Limb (tissue), 2 donors: ENCODE data around the gene HEXIM1.
A peak's percentile ranks its signal among the peaks of the same experiment; 100 is the strongest.

Source experiments
- DNase-seq, 2 donors: peaks; one replicate each; pipeline ENCODE4 v3.0.0-alpha.2; 2016; ENCODE audit errors: extremely low spot score in 2 of 2

HEXIM1 gene

GRCh38 chr17:45146592-45146889 is 1.7 kb upstream of the HEXIM1 start:
- no peak for DNase-seq

GRCh38 chr17:45146890-45147580 is 1.2 kb upstream of the HEXIM1 start:
- peak in 1 of 2 donors; percentile 84 for DNase-seq

- DNase-seq: peak; percentile 91 to 97
Measured at GRCh38 chr17:45147581-45148182, 593 bp upstream of the HEXIM1 start.

- peak; percentile 91 to 93 for DNase-seq
Measured at GRCh38 chr17:45149037-45149668, 878 bp downstream of the HEXIM1 start.

DNA sequence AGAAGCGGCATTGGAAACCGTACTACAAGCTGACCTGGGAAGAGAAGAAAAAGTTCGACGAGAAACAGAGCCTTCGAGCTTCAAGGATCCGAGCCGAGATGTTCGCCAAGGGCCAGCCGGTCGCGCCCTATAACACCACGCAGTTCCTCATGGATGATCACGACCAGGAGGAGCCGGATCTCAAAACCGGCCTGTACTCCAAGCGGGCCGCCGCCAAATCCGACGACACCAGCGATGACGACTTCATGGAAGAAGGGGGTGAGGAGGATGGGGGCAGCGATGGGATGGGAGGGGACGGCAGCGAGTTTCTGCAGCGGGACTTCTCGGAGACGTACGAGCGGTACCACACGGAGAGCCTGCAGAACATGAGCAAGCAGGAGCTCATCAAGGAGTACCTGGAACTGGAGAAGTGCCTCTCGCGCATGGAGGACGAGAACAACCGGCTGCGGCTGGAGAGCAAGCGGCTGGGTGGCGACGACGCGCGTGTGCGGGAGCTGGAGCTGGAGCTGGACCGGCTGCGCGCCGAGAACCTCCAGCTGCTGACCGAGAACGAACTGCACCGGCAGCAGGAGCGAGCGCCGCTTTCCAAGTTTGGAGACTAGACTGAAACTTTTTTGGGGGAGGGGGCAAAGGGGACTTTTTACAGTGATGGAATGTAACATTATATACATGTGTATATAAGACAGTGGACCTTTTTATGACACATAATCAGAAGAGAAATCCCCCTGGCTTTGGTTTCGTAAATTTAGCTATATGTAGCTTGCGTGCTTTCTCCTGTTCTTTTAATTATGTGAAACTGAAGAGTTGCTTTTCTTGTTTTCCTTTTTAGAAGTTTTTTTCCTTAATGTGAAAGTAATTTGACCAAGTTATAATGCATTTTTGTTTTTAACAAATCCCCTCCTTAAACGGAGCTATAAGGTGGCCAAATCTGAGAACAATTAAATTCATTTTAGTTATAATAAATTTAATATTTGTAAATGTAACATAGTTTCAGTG is 1.7 kb downstream of the HEXIM1 start:
- peak; percentile 51 to 76 for DNase-seq

- no peak for DNase-seq
Measured at GRCh38 chr17:45150911-45151809, 2.9 kb downstream of the HEXIM1 start.

DNA sequence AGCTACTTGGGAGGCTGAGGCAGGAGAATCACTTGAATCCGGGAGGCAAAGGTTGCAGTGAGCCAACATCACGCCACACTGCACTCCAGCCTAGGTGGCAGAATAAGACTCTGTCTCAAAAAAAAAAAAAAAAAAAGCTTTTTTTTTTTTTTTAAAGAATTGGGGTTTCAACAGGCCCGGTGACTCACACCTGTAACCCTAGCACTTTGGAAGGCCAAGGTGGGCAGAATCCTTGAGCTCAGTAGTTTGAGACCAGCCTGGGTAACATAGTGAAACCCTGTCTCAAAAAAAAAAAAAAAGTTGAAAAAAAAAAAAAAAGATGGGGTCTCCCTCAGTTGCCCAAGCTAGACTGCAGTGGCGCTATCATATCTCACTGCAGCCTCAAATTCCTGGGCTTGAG is 6.8 kb downstream of the HEXIM1 start:
- no peak for DNase-seq

GRCh38 chr17:45155483-45155882 is 7.2 kb downstream of the HEXIM1 start:
- no peak for DNase-seq

GRCh38 chr17:45156242-45156641 is 8.0 kb downstream of the HEXIM1 start:
- no peak for DNase-seq

DNA sequence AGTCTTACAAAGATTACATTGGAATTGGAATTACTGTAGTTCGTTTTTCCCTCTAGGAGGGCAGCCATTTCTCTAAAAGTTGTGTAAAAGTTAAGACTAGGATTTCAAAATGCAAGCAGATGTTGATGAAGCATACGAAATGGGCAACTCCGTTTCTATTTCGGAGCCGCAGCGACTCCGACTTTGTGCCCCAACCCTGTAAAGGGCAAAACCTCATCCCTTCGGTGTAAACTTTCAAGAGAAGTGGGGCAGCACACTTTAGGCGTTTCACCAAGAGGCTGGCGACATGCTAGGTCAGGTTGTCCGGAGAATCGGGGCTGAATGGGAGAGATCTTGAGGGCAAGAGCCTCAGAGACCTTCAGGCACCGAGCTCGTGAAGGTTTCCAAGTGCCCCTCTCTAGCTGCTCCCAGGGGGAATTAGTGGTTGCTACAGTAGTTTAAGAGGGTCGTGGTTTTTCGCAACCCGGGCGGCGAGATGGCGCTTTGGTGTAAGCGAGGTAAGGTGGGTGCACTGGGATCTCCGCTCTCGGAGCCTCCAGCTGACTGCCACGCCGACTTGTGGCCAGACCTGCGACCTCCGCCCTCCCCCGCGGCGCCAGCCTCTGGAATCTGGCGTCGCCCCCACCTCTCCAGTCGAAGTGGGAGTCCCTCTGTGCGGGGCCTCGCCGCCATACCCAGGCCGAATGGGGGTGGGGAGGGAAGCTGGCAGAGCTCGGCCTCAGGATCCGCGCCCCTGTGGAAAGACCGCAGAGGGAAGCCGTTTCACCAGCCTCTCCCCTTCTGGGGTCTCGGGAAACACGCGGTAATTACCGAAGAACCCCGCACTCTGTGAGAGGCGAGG is 12.4 kb downstream of the HEXIM1 start:
- peak; percentile 68 to 89 for DNase-seq

GRCh38 chr17:45161288-45162024 is 13.2 kb downstream of the HEXIM1 start, which contains the start of gene HEXIM2:
TSS of gene HEXIM2 (plus strand) at chr17:45161875. CDS start at chr17:45162794, 919 bp downstream.
- peak; percentile 99 to 100 for DNase-seq

- no peak for DNase-seq
Measured at GRCh38 chr17:45162025-45162687, 13.9 kb downstream of the HEXIM1 start.

GRCh38 chr17:45164734-45165269 is 16.5 kb downstream of the HEXIM1 start:
- no peak for DNase-seq

GRCh38 chr17:45168991-45169752 is 20.9 kb downstream of the HEXIM1 start:
- DNase-seq: no peak

GRCh38 chr17:45170280-45170930 is 22.1 kb downstream of the HEXIM1 start:
- no peak for DNase-seq

- DNase-seq: peak; percentile 53 to 72
Measured at GRCh38 chr17:45170931-45171337, 22.7 kb downstream of the HEXIM1 start.
